HEK293T (cell line): ENCODE results near the gene ADAP1.

Experiments used
- CTCF ChIA-PET: fragments of 350-600 bp; formaldehyde crosslinking; extraction: SDS; loops from one replicate; lab custom pipeline; 2021; ENCODE audit warnings: antibody characterized with exemption, inconsistent platforms; lab: Yijun Ruan, JAX
- POLR2A ChIA-PET: fragments of 350-600 bp; formaldehyde crosslinking; extraction: SDS; loops from one replicate; lab custom pipeline; 2020; ENCODE audit warnings: antibody characterized with exemption, inconsistent platforms; lab: Yijun Ruan, JAX
- DNase-seq: peaks from one replicate; pipeline ENCODE4 v3.0.0; 2012; ENCODE audit warnings: mixed read lengths; ENCODE audit errors: extremely low spot score
- ARNT ChIP-seq: fragments of 450-650 bp; IDR thresholded peaks from 2 replicates; pipeline ENCODE4 v1.6.1; 2017; ENCODE audit warnings: mild to moderate bottlenecking
- BHLHE40 ChIP-seq: fragments of 450-650 bp; IDR thresholded peaks from 2 replicates; pipeline ENCODE4 v1.6.1; 2016; ENCODE audit warnings: mild to moderate bottlenecking, moderate library complexity, borderline replicate concordance
- CTBP1 ChIP-seq: fragments of 450-650 bp; IDR thresholded peaks from 2 replicates; pipeline ENCODE4 v1.6.1; 2016; ENCODE audit warnings: borderline replicate concordance
- ELF4 ChIP-seq: fragments of 450-650 bp; IDR thresholded peaks from 2 replicates; pipeline ENCODE4 v1.6.1; 2017; ENCODE audit warnings: antibody characterized with exemption
- FOXA1 ChIP-seq: fragments of 450-650 bp; IDR thresholded peaks from 2 replicates; pipeline ENCODE4 v1.6.1; 2016; ENCODE audit warnings: mild to moderate bottlenecking
- FOXK2 ChIP-seq: fragments of 450-650 bp; IDR thresholded peaks from 2 replicates; pipeline ENCODE4 v1.6.1; 2016; ENCODE audit warnings: mild to moderate bottlenecking
- FOXM1 ChIP-seq: fragments of 450-650 bp; IDR thresholded peaks from 2 replicates; pipeline ENCODE4 v1.6.1; 2017; ENCODE audit warnings: mild to moderate bottlenecking, borderline replicate concordance
- HDGF ChIP-seq: fragments of 450-650 bp; IDR thresholded peaks from 2 replicates; pipeline ENCODE4 v1.6.1; 2017; ENCODE audit warnings: antibody characterized with exemption, borderline replicate concordance
- L3MBTL2 ChIP-seq: fragments of 450-650 bp; conservative IDR thresholded peaks from 2 replicates; pipeline ENCODE4 v1.6.1; 2016; ENCODE audit warnings: mild to moderate bottlenecking
- LEF1 ChIP-seq: fragments of 450-650 bp; IDR thresholded peaks from 2 replicates; pipeline ENCODE4 v1.6.1; 2017; ENCODE audit warnings: mild to moderate bottlenecking, borderline replicate concordance
- NFRKB ChIP-seq: fragments of 450-650 bp; IDR thresholded peaks from 2 replicates; pipeline ENCODE4 v1.6.1; 2016; ENCODE audit warnings: mild to moderate bottlenecking, moderate library complexity
- PKNOX1 ChIP-seq: fragments of 450-650 bp; IDR thresholded peaks from 2 replicates; pipeline ENCODE4 v1.6.1; 2016
- SP1 ChIP-seq: fragments of 450-650 bp; IDR thresholded peaks from 2 replicates; pipeline ENCODE4 v1.6.1; 2017
- SUZ12 ChIP-seq: fragments of 450-650 bp; IDR thresholded peaks from 2 replicates; pipeline ENCODE4 v1.6.1; 2016; ENCODE audit warnings: mild to moderate bottlenecking
- TARDBP ChIP-seq: fragments of 450-650 bp; IDR thresholded peaks from 2 replicates; pipeline ENCODE4 v1.6.1; 2016
- ZNF384 ChIP-seq: fragments of 450-650 bp; IDR thresholded peaks from 2 replicates; pipeline ENCODE4 v1.6.1; 2016

ADAP1 gene

GRCh38 chr7:920351-921070, 34.0 kb downstream of the ADAP1 start:
- ChIA-PET CTCF (no interaction called here), POLR2A (no interaction called here)
- no peak for DNase-seq
- TF ChIP-seq LEF1 (no peak), ZNF384 (no peak), FOXM1 (no peak), FOXK2 (no peak), SP1 (no peak), SUZ12 (no peak), HDGF (no peak), FOXA1 (no peak), TARDBP (no peak), PKNOX1 (no peak), L3MBTL2 (no peak)

GRCh38 chr7:919924-920341, 34.5 kb downstream of the ADAP1 start:
- TF ChIP-seq PKNOX1 (no peak), TARDBP (no peak), L3MBTL2 (no peak), CTBP1 (no peak), FOXM1 (no peak), SUZ12 (no peak), FOXK2 (no peak), ZNF384 (no peak), LEF1 (no peak)
- POLR2A ChIA-PET, result no interaction called here

GRCh38 chr7:919114-919442, 35.4 kb downstream of the ADAP1 start:
- ChIA-PET POLR2A (no interaction called here), CTCF (no interaction called here)
- DNase-seq, result no peak
- no peak for TF ChIP-seq PKNOX1
- no peak for TF ChIP-seq SP1
- TF ChIP-seq BHLHE40, result no peak
- TF ChIP-seq FOXM1, result no peak
- TF ChIP-seq NFRKB, result no peak
- no peak for TF ChIP-seq ARNT
- no peak for TF ChIP-seq FOXK2
- no peak for TF ChIP-seq HDGF
- TF ChIP-seq ZNF384, result no peak
- no peak for TF ChIP-seq TARDBP
- TF ChIP-seq LEF1, result no peak
- TF ChIP-seq CTBP1, result no peak
- no peak for TF ChIP-seq SUZ12
- no peak for TF ChIP-seq L3MBTL2
- no peak for TF ChIP-seq FOXA1
- TF ChIP-seq ELF4, result no peak

More at GRCh38 chr7:919924-920341, 34.5 kb downstream of the ADAP1 start:
- no peak for DNase-seq
- CTCF ChIA-PET, result no interaction called here

- ChIA-PET CTCF (no interaction called here), POLR2A (no interaction called here)
- DNase-seq, result no peak
- TF ChIP-seq PKNOX1, result no peak
- no peak for TF ChIP-seq TARDBP
- TF ChIP-seq ELF4, result no peak
- no peak for TF ChIP-seq L3MBTL2
- no peak for TF ChIP-seq LEF1
- no peak for TF ChIP-seq BHLHE40
- no peak for TF ChIP-seq FOXM1
- no peak for TF ChIP-seq CTBP1
- no peak for TF ChIP-seq SP1
- no peak for TF ChIP-seq ARNT
- no peak for TF ChIP-seq FOXK2
- no peak for TF ChIP-seq NFRKB
- TF ChIP-seq HDGF, result no peak
- TF ChIP-seq FOXA1, result no peak
- TF ChIP-seq ZNF384, result no peak
- TF ChIP-seq SUZ12, result no peak
These were observed 35.9 kb downstream of the ADAP1 start for GRCh38 chr7:918441-919113.

GRCh38 chr7:918118-918425, 36.4 kb downstream of the ADAP1 start:
- POLR2A ChIA-PET, result no interaction called here
- DNase-seq, result no peak
- CTCF ChIA-PET, result no interaction called here
- TF ChIP-seq TARDBP, result no peak
- TF ChIP-seq L3MBTL2, result no peak
- no peak for TF ChIP-seq ELF4
- TF ChIP-seq ARNT, result no peak
- no peak for TF ChIP-seq SP1
- no peak for TF ChIP-seq BHLHE40
- no peak for TF ChIP-seq LEF1
- no peak for TF ChIP-seq HDGF
- no peak for TF ChIP-seq FOXM1
- no peak for TF ChIP-seq PKNOX1
- TF ChIP-seq NFRKB, result no peak
- no peak for TF ChIP-seq SUZ12
- TF ChIP-seq ZNF384, result no peak
- TF ChIP-seq FOXK2, result no peak
- no peak for TF ChIP-seq CTBP1
- TF ChIP-seq FOXA1, result no peak
